Smooth muscle cell (in vitro differentiated cells): Measurements from ENCODE around the gene RIC3. TPM values are rescaled to one million over a fixed set of nuclear protein-coding genes. Genes with fewer than 3 reads are reported as not detected.

Experiments
- DNase-seq: peaks from one replicate; lab custom pipeline; 2025; ENCODE audit not compliant: unreplicated experiment; lab: John Stamatoyannopoulos, UW
- H2AFZ ChIP-seq: fragments of 200-600 bp; sonication (generic); 2 replicates; pipeline ENCODE4 v1.6.0; 2016; ENCODE audit warnings: antibody characterized with exemption, low read depth, mild to moderate bottlenecking
- H3F3A ChIP-seq: fragments of 200-600 bp; sonication (generic); 2 replicates; pipeline ENCODE4 v1.6.0; 2017; ENCODE audit warnings: antibody characterized with exemption, low read depth
- H3K27ac ChIP-seq: fragments of 200-600 bp; sonication (generic); 2 replicates; pipeline ENCODE4 v1.5.1; 2016; ENCODE audit warnings: low read depth, mild to moderate bottlenecking
- H3K27me3 ChIP-seq: fragments of 200-600 bp; sonication (generic); 2 replicates; pipeline ENCODE4 v1.6.1; 2016; ENCODE audit warnings: low read depth, mild to moderate bottlenecking
- H3K36me3 ChIP-seq: fragments of 200-600 bp; sonication (generic); 2 replicates; pipeline ENCODE4 v1.5.1; 2016; ENCODE audit warnings: low read depth
- H3K4me1 ChIP-seq: fragments of 200-600 bp; sonication (generic); 2 replicates; pipeline ENCODE4 v1.5.1; 2016; ENCODE audit warnings: low read depth
- H3K4me2 ChIP-seq: fragments of 200-600 bp; sonication (generic); 2 replicates; pipeline ENCODE4 v1.6.0; 2016; ENCODE audit warnings: mild to moderate bottlenecking
- H3K4me3 ChIP-seq: fragments of 200-600 bp; sonication (generic); 2 replicates; pipeline ENCODE4 v1.5.1; 2016; ENCODE audit warnings: mild to moderate bottlenecking
- H3K79me2 ChIP-seq: fragments of 200-600 bp; sonication (generic); 2 replicates; pipeline ENCODE4 v1.6.0; 2016; ENCODE audit warnings: low read depth, mild to moderate bottlenecking
- H3K9ac ChIP-seq: fragments of 200-600 bp; sonication (generic); 2 replicates; pipeline ENCODE4 v1.6.0; 2016; ENCODE audit warnings: low read depth
- H3K9me3 ChIP-seq: fragments of 200-600 bp; sonication (generic); replicated peaks from 2 replicates; pipeline ENCODE4 v1.5.1; 2016; ENCODE audit warnings: low read depth
- H4K20me1 ChIP-seq: fragments of 200-600 bp; sonication (generic); 2 replicates; pipeline ENCODE4 v1.6.0; 2016; ENCODE audit warnings: low read depth
- CTCF ChIP-seq: fragments of 200-600 bp; sonication (generic); IDR thresholded peaks from 2 replicates; pipeline ENCODE4 v1.5.1; 2017; ENCODE audit warnings: borderline replicate concordance, mild to moderate bottlenecking, antibody characterized with exemption; ENCODE audit not compliant: insufficient read depth, poor library complexity, severe bottlenecking
- WGBS: methylation state at CpG from one replicate; pipeline ENCODE4 v1.1.7; 2016; ENCODE audit warnings: low lambda C conversion rate; 5-methylcytosine and 5-hydroxymethylcytosine counted together
- polyA plus RNA-seq: library from polyadenylated mRNA; unstranded; fragments of >200 nt; fragmentation: Nextera tagmentation; extraction: Ambion mirVana; gene quantifications from 2 replicates; pipeline ENCODE4 v1.2.1, GENCODE V29; 2016
- total RNA-seq: library from RNA; depleted of rRNA; stranded (reverse); fragments of >200 nt; gene quantifications from 2 replicates; pipeline ENCODE4 v1.2.3, GENCODE V29; 2014

The RIC3 gene
- total and polyA plus RNA-seq, 2 experiments from 2014 or later = 0.35 to 3.1 TPM

- Histone ChIP-seq H4K20me1 (no peaks in the 10 kb centered on the region), H3K4me3 (no peak overlapping the region), H3K79me2 (no peaks in the 10 kb centered on the region), H3K4me2 (no peak overlapping the region), H3F3A (no peaks in the 10 kb centered on the region), H3K27ac (no peak overlapping the region), H3K4me1 (peaks cover 3% of the 10 kb centered on the region), H3K9me3 (no peaks in the 10 kb centered on the region), H2AFZ (no peak overlapping the region), H3K36me3 (no peaks in the 10 kb centered on the region), H3K9ac (no peak overlapping the region), H3K27me3 (peaks cover 30% of the 10 kb centered on the region)
- WGBS = 76% methylated on average over 19 of the region's 19 CpGs
- TF ChIP-seq CTCF = peak; percentile 80
- DNase-seq = peak; percentile 6
These were observed 23.4 kb upstream of the RIC3 start for GRCh38 chr11:8192016-8192895.

- H3K27ac ChIP-seq = no peak overlapping the region
- DNase-seq = no peak
- 36% methylated on average over 2 of the region's 2 CpGs for WGBS
- no peak overlapping the region for H3K4me2 ChIP-seq
- H3K9ac ChIP-seq = no peak overlapping the region
- H3K27me3 ChIP-seq = peaks cover 12% of the 10 kb centered on the region
- H3K36me3 ChIP-seq = no peaks in the 10 kb centered on the region
- no peaks in the 10 kb centered on the region for H3K79me2 ChIP-seq
- H3F3A ChIP-seq = no peaks in the 10 kb centered on the region
- no peak for TF ChIP-seq CTCF
- peaks cover 3% of the 10 kb centered on the region for H3K4me1 ChIP-seq
- no peak overlapping the region for H3K4me3 ChIP-seq
- H4K20me1 ChIP-seq = no peaks in the 10 kb centered on the region
- H3K9me3 ChIP-seq = no peaks in the 10 kb centered on the region
- H2AFZ ChIP-seq = no peak overlapping the region
These were observed 21.6 kb upstream of the RIC3 start for GRCh38 chr11:8190431-8190830.

GRCh38 chr11:8186429-8186828 lies 17.6 kb upstream of the RIC3 start:
- Histone ChIP-seq H3F3A (no peaks in the 10 kb centered on the region), H3K4me3 (no peak overlapping the region), H3K27me3 (no peaks in the 10 kb centered on the region), H3K36me3 (no peaks in the 10 kb centered on the region), H3K79me2 (no peaks in the 10 kb centered on the region), H2AFZ (no peak overlapping the region), H3K9me3 (no peaks in the 10 kb centered on the region), H3K4me1 (no peaks in the 10 kb centered on the region), H3K9ac (no peak overlapping the region), H4K20me1 (no peaks in the 10 kb centered on the region), H3K27ac (no peak overlapping the region), H3K4me2 (no peak overlapping the region)
- no peak for TF ChIP-seq CTCF
- WGBS = 88% methylated on average over 2 of the region's 2 CpGs
- DNase-seq = no peak

GRCh38 chr11:8183111-8183510 lies 14.3 kb upstream of the RIC3 start:
- 74% methylated on average over 5 of the region's 5 CpGs for WGBS

More at GRCh38 chr11:8183111-8183510, 14.3 kb upstream of the RIC3 start:
- no peaks in the 10 kb centered on the region for H3F3A ChIP-seq
- no peak overlapping the region for H3K9ac ChIP-seq
- H3K36me3 ChIP-seq = no peaks in the 10 kb centered on the region
- H4K20me1 ChIP-seq = no peaks in the 10 kb centered on the region
- no peak overlapping the region for H3K4me3 ChIP-seq
- DNase-seq = no peak
- TF ChIP-seq CTCF = no peak
- no peaks in the 10 kb centered on the region for H3K9me3 ChIP-seq
- H3K4me1 ChIP-seq = no peaks in the 10 kb centered on the region
- no peak overlapping the region for H2AFZ ChIP-seq
- no peaks in the 10 kb centered on the region for H3K79me2 ChIP-seq
- H3K27ac ChIP-seq = no peak overlapping the region
- peaks cover 4% of the 10 kb centered on the region for H3K27me3 ChIP-seq
- H3K4me2 ChIP-seq = no peak overlapping the region
